NCI-H2107 treated with DMSO at 0.1 percent for 48 hours (cell line): ENCODE data around the gene TP63.

Experiments used
- DNase-seq: peaks from one replicate; lab custom pipeline; 2025; ENCODE audit not compliant: unreplicated experiment; lab: John Stamatoyannopoulos, UW

TP63 gene

GRCh38 chr3:189808246-189809007, 177.2 kb downstream of the TP63 start:
- DNase-seq, result no peak

- no peak for DNase-seq
Measured at GRCh38 chr3:189809583-189809982, 178.4 kb downstream of the TP63 start.

DNA sequence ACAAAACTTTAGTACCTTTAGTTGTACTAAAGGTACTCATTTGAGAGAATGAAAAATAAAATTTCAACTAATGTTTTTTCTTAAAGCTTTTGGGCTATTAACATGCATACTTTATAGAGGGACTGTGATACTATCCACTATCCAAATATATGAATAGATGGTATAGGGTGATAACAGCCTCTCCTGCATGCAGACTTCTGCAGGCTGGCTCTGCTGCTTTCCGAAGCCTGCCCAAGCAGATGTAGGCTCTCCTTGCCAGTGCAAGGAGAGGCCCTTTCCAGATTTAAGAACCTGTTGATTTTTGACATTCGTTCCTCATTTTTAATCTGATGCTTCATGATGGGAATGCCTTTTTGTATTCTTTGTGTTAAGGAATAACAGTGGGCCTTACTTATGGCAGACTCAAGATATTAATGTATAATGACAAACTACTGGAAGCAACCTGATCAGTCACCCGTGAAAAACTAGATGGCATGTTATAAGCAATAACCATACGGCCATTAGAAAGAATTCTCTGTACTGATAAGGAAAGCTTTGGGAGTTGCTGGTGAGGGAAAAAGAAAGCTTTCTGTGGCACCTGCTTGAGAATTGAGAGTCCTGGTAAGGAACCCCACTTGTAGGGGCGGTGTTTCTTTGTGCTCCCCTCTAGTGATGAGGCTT, 181.7 kb downstream of the TP63 start:
- DNase-seq, result no peak

DNA sequence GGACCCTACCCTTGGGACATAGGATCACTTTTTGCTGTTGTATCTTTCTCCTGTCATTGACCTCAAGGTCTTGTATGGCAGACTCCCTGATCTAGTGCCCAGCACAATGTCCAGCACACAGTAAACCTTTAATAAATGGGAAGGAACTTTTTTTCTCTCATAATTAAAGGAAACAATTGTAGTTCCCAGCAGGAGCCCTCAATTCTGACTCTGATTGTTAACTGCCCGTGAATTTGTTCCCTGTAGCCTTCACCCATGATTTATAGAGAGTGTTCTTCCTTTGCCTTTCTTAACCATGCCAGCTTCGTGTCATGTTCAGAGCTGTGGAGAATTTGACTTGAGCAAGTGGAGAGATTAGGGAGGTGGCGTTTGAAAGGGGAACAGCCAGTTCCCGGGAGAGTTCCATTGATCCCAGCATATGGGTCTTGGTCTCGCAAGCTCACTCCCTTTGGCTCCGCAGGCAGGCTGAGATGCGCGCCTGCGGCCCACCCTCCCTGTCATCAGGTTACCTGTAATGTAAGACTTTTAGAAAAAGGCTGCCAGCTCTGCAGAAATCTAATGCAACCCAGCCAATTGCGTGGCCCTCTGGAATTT, 182.6 kb downstream of the TP63 start:
- DNase-seq, result no peak

DNA sequence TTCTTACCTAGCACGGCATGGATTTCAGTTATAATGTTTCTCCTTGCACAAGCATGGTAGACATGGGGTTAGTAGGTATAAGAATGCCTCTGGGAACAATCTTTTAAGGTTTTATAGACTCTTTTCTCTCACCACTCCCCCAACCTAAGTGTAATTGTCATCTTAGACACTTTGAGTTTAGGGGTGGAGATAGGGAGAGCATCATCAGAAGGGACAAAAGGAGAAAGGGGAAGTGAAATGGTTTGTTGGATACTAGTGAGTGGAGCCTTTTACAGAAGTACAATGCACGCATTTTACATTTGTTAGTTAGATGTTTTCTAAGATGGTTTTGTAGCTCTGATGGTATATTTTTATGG, 189.2 kb downstream of the TP63 start:
- no peak for DNase-seq

- DNase-seq, result no peak
Measured at GRCh38 chr3:189821262-189821661, 190.1 kb downstream of the TP63 start.

GRCh38 chr3:189822726-189823125, 191.5 kb downstream of the TP63 start:
- DNase-seq, result no peak

GRCh38 chr3:189824629-189825312, 193.6 kb downstream of the TP63 start:
- no peak for DNase-seq

- no peak for DNase-seq
Measured at GRCh38 chr3:189826566-189826965, 195.4 kb downstream of the TP63 start.

DNA sequence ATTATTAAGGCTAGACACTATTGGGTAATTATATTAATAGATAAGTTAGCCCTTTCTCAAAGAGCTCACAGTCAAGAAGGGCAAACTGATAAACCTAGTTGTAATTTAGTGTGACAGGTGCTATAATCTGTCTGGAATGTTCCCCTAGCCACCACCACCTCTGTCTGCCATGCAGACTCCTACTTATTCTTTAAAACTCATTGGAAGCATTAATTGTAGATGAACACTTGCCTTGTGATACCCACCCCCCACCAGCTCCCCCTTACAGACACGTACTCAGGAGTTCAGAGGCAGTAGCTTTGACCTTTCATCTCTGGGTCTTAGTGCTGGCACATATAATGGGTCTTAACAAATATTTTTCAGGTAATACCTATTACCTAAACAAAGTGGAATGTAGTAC, 195.9 kb downstream of the TP63 start:
- no peak for DNase-seq

GRCh38 chr3:189830401-189830800, 199.2 kb downstream of the TP63 start:
- no peak for DNase-seq

DNA sequence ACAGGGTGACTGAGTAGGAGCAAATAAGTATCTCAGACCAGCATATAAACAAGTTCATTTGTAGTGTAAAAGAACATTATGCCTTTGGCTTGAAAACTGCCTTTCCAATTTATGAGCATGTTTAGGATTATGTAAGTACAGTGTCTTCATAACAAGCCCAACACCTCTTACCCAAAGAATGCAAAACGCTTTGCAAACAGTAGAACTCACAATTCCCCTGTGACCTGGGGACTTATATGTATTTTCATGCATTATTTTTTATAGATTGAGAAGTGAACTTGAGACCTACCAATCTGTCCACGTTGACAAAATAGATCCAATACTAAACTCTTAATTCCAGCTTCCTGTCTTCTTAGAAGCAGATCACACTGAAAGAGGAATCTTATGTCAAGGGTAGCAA, 202.1 kb downstream of the TP63 start:
- DNase-seq, result no peak

DNA sequence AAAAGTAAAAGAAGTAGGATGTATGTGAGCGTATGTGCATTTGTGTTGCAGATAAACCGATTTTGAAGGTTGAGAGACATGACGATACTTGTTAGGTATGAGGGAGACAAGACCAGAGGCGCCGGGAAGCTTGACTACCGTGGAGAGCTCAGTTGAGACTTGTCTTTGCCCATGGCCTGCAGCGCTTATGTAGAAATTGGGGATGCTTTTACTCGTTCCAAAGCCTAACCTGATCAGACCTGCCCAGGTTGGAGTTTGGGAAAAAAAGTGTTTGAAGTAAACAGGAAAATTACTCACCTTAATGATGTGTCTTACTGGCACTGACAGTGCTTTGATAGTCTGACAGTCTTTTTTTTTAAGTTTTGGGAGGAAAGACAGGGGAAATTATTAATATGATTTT, 202.8 kb downstream of the TP63 start:
- DNase-seq, result no peak

- no peak for DNase-seq
Measured at GRCh38 chr3:189834462-189834861, 203.3 kb downstream of the TP63 start.

DNA sequence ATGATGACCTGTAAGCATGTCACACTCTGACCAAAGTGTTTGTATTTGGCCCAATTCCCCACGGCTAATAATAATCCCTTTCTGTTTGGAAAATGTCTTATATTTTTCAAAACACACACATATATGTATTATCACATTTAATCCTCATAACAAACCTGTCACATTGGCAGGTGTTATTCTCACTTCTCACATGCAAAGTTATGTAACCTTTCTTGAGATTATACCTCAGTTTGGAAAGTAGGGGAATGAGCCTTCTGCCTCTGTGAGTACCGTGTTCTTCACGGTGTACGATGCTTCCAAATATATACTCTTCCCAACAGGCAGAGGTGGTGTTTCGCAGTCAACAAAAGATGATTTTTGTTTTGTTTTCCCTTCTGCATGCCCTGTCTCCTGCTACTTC, 205.6 kb downstream of the TP63 start:
- DNase-seq, result no peak

- no peak for DNase-seq
Measured at GRCh38 chr3:189838291-189838690, 207.1 kb downstream of the TP63 start.

DNA sequence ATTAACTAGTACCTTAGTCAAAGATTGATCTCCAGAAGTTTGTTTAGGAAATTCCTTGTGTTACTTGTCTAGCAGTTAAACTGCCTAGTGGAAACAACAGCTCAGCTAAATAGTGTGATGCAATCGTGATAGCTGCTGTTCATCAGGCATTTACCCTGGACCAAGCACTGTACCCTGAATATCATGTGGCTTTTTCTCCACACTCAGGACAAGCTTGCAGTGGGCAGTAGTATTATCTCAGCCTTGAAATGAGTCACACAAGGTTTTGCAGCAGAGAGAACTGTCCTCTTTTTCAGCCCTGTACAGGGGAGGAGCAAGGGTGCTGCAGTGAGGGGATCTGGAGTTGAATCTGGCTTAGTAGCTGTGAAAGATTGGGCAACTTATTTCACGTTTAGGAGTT, 208.4 kb downstream of the TP63 start:
- DNase-seq, result no peak

GRCh38 chr3:189841473-189842205, 210.4 kb downstream of the TP63 start:
- no peak for DNase-seq

DNA sequence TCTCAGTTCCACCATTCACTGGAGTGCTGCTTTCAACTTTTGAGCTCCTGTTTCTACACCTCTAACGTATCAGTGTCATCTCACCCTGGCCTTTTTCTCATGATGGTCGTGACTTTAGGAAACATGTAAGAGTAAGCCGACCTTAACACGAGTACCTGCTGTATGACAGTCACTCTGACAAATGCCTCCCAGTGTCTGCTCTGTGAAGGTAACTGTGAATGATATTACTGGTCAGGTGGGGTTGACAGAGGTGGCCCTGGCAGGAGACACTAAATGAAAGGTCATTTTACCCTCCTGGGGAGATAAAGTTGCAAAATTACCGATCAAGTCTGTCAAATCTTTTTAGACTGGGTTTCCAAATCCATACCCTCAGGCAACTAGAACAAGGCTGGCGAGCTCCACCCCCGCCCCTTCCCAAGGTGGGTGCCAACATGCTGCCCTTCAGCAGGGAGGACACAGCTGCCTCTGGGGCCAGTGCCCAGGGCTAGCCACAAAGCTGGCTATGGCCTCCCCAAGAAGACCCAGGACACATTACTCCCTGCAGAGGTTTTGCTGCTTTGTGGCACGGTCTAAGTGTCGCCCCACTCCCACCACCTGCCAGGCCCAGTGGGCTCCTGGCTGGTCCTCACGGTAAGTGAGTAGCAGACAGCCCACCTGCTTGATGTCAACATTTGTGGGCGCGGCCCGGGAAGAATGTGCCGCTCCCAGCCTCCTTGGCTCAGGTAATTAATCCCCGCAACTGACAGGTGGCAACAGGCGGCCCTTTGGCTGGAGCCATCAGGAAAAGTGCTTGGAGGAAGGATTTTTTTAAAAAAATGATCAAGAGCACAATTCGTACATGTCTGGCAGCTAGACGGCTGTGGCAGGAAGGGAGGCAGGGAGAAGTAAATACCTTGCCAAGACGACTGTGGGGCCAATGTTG, 211.8 kb downstream of the TP63 start:
- DNase-seq, result no peak

DNA sequence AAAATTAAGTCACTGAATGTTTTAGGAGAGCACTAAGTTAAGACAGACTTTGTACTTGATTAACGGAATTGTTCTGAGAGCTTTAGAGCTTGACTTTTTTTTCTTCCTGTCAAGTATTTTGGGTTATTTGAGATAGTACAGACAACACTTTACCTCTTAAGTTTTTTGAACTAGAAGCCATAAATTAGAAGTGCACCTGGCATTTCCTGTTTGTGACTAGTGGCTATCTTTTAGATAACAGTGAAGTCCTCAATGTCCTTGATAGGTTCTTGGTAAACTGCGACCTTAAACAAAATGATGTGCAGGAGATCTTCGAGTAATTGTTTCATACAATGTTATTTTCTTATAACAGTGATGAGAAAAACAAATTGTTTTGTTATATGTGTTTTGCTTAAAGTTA, 213.9 kb downstream of the TP63 start:
- no peak for DNase-seq
